Epidermal melanocyte (primary cell): ENCODE measurements around the gene THAP4.
"Not testable (repeated sequence)": the region's sequence is repeated elsewhere in the genome, so short reads cannot be mapped to it uniquely, and the experiment has no call there.

ENCODE experiments used
- DNase-seq: peaks from one replicate; pipeline ENCODE4 v3.0.0; 2011; ENCODE audit warnings: low spot score; ENCODE audit not compliant: insufficient read length

The THAP4 gene

DNA sequence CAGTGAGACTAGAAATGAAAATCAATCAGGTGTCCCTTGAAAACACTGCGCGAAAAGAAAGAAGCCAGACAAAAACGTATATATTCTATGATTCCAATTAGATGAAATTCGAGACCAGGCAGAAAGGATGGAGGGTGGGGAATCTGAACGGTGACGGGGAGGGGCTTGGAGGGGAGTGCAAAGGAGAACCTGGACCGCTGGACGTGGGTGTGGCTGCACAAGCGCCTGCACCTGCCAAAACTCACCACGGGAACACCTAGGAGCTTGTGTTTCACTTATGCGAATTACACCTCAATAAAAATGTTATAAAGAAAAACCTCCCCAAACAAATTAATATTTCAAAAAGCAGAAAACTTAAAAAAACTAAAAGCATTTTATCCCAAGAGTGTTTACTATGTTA lies 21.9 kb downstream of the THAP4 start:
- DNase-seq, result no peak

GRCh38 chr2:241613017-241613780 lies 23.8 kb downstream of the THAP4 start:
- no peak for DNase-seq

- no peak for DNase-seq
These were observed 24.6 kb downstream of the THAP4 start for GRCh38 chr2:241612156-241613016.

GRCh38 chr2:241611062-241611461 lies 25.9 kb downstream of the THAP4 start:
- DNase-seq, result no peak

GRCh38 chr2:241609859-241610793 lies 26.8 kb downstream of the THAP4 start:
- peak; percentile 51 for DNase-seq

DNA sequence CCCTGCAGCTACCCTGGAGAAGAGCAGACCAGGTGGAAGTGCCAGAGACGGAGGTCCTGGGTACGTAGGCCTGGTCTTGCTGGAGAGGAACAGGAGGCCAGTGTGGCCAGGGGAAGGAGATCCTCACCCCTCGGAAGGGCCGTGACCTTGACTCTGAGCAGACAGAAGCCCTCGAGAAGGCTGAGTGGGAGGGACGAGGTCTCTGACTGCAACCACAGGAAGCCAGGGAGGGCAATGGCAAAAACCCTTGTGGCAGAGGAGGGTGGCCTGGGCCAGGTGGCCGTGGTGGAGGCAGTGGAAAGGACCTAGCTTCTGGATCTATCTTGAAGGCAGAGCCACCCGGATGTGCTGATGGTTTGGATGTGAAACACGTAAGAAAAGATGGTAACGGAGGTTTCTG lies 28.1 kb downstream of the THAP4 start:
- DNase-seq, result no peak

- no peak for DNase-seq
These were observed 29.6 kb downstream of the THAP4 start for GRCh38 chr2:241607162-241607885.

DNA sequence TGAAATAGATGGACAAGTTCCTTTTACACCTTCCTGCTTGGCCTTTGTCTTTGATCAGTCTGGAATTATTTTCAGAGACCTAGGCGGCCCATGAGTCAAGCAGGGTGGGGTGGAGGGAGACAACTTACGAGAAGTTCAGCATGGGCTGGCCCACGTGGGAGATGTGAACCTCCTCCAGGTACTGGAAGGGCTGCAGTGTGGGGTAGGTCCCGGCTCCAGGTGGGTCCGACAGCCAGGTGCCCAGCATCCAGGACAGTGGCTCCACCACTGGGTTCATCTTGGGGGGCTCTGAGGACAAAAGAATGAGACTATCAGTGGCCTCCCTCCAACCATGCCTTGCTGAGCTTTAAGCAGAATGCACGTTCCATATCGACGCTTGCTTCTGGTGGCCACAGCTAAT lies 30.8 kb downstream of the THAP4 start:
- no peak for DNase-seq

GRCh38 chr2:241603686-241604085 lies 33.3 kb downstream of the THAP4 start:
- no peak for DNase-seq

- DNase-seq, result no peak
These were observed 34.2 kb downstream of the THAP4 start for GRCh38 chr2:241602720-241603119.

DNA sequence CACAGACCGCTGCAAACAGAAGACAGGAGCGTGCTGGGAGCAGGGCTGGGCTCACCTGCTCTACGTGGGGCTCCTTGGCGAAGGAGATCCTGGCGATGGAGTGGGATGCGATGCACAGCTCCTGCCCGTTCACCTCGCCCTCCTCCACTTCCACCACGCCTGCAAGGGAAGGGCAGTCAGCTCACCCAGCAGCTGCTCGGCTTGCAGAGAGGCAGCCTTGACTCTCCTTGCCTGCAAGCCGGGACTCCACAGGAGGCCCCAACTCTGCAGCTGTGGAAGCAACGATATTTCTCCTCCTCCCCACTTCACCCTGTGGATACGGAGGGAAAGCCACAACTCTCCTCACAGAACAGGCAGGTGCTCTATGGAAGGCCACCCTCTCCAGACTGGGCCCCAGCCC lies 35.1 kb downstream of the THAP4 start:
- no peak for DNase-seq

GRCh38 chr2:241599615-241600014 lies 37.3 kb downstream of the THAP4 start:
- DNase-seq, result no peak

DNA sequence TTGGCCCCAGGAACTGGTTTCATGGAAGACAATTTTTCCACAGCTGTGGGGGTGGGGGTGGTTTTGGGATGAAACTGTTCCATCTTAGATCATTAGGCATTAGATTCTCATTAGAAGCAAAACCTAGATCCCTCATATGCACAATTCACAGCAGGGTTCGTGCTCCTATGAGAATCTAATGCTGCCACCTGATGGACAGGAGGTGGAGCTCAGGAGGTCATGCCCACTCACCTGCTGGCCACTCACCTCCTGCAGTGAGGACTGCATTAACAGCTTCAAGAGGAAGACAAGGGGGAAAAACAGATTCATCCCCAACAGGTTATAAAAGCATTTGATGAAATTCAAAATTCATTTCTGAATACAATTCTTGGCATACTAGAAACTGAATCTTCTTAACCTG lies 38.5 kb downstream of the THAP4 start:
- no peak for DNase-seq

- no peak for DNase-seq
These were observed 38.9 kb downstream of the THAP4 start for GRCh38 chr2:241598061-241598460.

DNA sequence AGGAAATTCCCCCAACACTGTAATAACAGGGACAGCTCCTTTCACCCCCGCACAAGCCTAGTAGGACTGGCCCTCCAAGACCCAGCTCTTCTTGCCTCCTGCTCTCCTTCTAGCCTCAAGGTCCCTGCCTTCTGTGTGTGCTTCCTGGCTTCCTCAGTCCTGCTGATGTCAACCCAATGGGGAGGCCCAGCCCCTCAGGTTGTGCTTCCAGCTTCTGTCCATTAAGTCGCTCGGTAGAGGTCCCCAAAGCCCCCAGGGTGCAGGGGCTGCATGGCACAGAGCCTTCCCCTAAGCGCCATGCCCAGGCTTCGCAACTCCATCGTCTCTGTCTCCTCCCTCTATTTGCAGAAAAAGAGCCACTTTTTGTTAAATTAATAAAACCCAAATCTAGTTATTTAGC lies 39.4 kb downstream of the THAP4 start:
- DNase-seq, result no peak

- no peak for DNase-seq
These were observed 41.3 kb downstream of the THAP4 start for GRCh38 chr2:241595600-241596140.

DNA sequence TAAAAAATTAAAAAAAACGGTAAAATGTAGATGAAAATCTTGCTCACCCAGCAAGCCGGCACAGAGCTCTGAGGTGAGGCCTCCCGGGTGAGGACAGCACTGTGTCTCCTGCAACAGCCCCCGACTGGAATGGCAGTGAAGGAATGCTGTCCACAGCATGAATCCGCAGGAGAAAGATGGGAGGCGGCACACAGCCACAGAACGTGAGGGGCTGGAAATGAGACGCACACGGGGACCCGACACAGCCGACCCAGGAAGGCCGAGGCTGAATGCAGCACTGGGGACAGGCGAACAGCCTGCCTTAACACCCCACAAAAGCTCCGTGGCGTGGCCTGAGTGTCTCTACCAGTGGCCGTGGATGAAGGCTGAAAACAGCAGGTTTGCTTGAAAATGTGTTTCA lies 43.7 kb downstream of the THAP4 start:
- no peak for DNase-seq

DNA sequence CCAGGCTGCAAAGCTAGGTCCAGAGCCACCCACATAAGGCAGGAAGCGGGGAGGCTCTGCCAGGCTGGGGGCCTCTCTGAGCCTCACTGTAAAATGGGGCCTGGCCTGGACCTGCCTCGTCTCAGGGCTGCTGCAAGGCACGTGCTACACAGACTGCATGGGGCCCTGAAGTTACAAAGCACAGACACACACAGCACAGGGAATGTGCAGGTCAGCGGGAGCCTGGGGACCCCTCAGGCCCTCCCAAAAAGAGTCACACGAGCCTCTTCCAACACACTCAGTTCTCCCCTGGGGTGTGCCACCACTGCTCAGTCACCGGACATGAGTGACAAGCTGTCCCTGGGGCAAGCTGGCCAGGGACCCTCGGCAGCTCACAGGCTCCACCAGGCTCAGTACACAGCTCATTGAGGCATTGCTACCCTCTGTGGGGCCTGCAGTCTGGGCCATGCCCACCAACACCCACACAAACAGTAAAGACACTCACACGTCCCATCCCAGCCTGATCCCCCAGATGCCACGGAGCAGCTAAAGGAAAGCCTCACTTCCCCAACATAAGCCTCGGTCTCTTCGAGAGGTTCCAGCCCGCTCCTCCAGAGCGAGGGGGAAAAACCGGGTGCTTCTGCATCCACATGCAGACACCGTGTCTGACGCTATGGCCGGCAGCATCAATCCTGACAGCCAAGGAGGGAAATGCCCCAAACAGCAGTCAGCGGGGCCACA lies 44.7 kb downstream of the THAP4 start:
- no peak for DNase-seq

GRCh38 chr2:241590496-241591455 lies 46.2 kb downstream of the THAP4 start:
- DNase-seq, result not testable (repeated sequence)
